Forelimb muscle (tissue), 1 donor: ENCODE results near the gene L3HYPDH. TPM values are rescaled to one million over a fixed set of nuclear protein-coding genes. Genes with fewer than 3 reads are reported as not detected.

Source experiments
- DNase-seq: peaks from one replicate; pipeline ENCODE4 v3.0.0-alpha.2; 2013; ENCODE audit warnings: low read depth
- polyA plus RNA-seq: library from polyadenylated mRNA; unstranded; fragments of 120-200 nt; gene quantifications from one replicate; pipeline ENCODE4 v1.2.1, GENCODE V29; 2013; ENCODE audit not compliant: insufficient read length

The L3HYPDH gene
- polyA plus RNA-seq, 1 donor: 22.0 TPM

DNA sequence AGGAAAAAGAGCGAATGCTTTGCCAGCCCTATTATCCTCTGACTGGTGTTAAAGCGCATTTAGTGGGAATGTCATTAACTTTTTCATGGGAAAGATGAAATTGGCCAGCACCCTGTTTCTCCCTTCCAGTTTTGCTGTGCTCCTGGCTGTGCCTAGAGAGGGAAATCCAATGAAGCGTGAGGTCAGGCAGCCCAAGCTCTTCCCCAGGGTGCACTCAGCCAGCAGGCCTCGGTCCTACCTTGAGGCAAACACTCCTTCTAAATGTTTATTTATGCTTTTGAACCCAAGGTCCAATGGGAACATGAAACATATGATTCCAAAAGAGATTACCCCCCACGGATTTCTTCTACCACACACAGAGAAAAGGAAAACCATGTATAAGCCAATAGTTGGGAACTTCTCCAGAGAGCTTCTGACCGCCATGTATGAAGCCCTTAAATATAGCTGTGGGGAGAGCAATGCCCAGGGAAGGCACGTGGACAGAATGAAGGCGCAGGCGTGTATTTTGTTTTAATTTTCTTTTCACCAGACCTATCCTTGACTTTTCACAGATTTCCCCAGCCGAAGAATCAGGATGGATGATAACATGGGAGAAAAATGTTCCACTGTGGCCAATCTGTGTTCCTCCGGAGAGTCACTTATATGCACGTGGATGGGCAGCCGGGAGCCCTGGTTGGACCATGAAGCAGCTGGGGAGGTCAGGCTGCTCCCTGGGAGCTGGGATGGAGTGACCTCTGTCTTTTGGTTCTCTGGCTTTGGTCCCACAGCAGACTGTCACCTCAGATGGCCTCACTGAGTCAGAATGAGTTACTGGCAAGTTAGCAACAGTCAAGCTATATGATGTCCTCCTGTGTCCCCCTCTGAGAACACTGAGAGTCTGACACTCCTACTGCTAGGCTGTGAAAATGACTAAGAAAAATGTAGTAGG lies 56.3 kb downstream of the L3HYPDH start:
- no peak for DNase-seq

DNA sequence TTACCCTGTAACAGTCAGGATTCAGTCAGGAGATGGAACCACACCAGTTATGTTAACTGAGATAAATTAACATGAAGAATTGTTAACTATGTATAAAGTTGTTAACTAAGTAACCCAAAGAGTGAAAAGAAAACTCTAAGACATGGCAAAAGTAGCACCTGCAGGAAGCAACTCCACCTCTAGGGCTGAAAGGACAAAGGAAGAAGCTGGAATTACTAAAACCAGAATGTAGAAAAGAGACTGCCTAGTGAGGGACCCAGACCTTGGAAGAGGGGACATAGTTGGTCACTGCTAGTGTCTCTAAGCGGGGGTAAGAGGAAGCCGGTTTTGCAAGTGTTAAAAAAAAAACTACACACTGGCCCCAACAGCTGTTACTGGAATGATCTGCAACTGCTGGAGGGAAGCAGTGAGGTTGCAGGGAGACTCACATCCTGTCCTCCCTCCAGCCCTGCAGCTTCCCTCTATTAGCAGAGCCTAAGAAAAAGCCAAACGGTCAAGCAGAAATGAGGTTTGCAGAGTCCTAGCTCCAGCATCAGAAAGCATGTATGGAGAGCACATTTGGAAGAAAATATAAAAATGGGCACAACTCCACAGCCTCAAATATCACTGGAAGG lies 58.8 kb downstream of the L3HYPDH start:
- DNase-seq: peak; percentile 57

DNA sequence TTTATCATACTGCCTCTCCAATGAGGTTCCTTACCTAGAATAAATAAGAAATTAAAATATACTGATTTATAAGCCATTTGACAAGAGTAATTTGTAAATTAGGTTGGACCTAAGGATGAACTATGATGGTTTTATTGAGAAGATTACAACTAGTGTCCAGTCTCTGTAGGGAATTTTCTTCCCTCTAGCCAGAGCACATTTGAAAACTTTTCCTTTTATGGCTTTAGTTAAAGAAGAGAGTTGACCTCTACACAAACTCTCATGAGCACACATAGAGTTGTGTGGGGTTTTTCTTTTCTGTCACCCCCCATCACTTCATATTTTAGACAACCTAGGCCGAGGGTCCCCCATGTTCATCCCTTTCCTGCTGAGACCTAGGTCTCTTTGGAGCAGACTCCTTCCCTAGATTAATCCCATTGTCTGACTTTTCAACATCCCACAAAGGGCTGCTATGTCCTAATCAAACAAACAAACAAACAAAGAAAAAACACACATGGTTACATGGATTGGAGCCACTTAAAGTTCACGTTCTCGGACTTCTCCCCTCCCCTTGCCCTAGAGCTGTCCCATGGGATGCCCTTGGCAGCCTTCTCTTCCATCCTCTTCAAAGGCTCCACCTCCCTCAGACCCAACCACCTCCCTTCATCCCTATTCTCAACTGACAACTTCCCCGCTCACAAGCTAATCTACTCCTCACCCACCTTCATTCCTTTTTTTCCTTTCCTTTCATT lies 59.7 kb downstream of the L3HYPDH start:
- no peak for DNase-seq

Other genes with a start within 250 kb of the L3HYPDH start
- gene GPR135, start 19.0 kb downstream of the L3HYPDH start, polyA plus RNA-seq: 3.2 TPM
- gene JKAMP, start 109 bp upstream of the L3HYPDH start, polyA plus RNA-seq: 45.8 TPM
- gene CCDC175, start 92.4 kb upstream of the L3HYPDH start, polyA plus RNA-seq: not detected